ENCODE measurements around the gene PLCH2. TPM values are rescaled to one million over a fixed set of nuclear protein-coding genes. Genes with fewer than 3 reads are reported as not detected.

The PLCH2 gene
- total RNA-seq, 1 donor from 2014 or later: 30.7 TPM

GRCh38 chr1:2502210-2502609 lies 26.1 kb downstream of the PLCH2 start:
- no peak for TF ChIP-seq CTCF (IDR thresholded peaks at IDR 0.05)
- no peak for TF ChIP-seq POLR2A (IDR thresholded peaks at IDR 0.05)
- no peak for TF ChIP-seq POLR2AphosphoS5 (IDR thresholded peaks at IDR 0.05; ENCODE audit: insufficient read depth in 1 of 2, low read depth in 1 of 2)
- no peak for DNase-seq (ENCODE audit: extremely low spot score in 2 of 2)
- Histone ChIP-seq H3K27ac (no peak overlapping the region), H3K27me3 (no peaks in the 10 kb centered on the region), H3K4me3 (no peak overlapping the region), H3K36me3 (no peaks in the 10 kb centered on the region), H3K9me3 (no peaks in the 10 kb centered on the region), H3K4me1 (peaks cover 28% of the 10 kb centered on the region)
- intact Hi-C loops (cut with DNase I): no loop called here

GRCh38 chr1:2502661-2503553 lies 26.8 kb downstream of the PLCH2 start:
- H3K9me3 ChIP-seq: no peaks in the 10 kb centered on the region
- H3K27me3 ChIP-seq: no peaks in the 10 kb centered on the region
- no peak for DNase-seq (ENCODE audit: extremely low spot score in 2 of 2)
- H3K4me3 ChIP-seq: no peak overlapping the region
- peaks cover 28% of the 10 kb centered on the region for H3K4me1 ChIP-seq
- H3K27ac ChIP-seq: no peak overlapping the region
- TF ChIP-seq CTCF (IDR thresholded peaks at IDR 0.05): no peak
- no peak for TF ChIP-seq POLR2A (IDR thresholded peaks at IDR 0.05)
- peak in 1 of 2 donors; percentile 10 for TF ChIP-seq POLR2AphosphoS5 (IDR thresholded peaks at IDR 0.05; ENCODE audit: insufficient read depth in 1 of 2, low read depth in 1 of 2)
- H3K36me3 ChIP-seq: peaks cover 0 to under 1% of the 10 kb centered on the region in 2 donors
- intact Hi-C loops (cut with DNase I): no loop called here

GRCh38 chr1:2503554-2504224 lies 27.6 kb downstream of the PLCH2 start:
- H3K4me3 ChIP-seq: no peak overlapping the region
- H3K27ac ChIP-seq: no peak overlapping the region
- TF ChIP-seq POLR2A (IDR thresholded peaks at IDR 0.05) (no peak), CTCF (IDR thresholded peaks at IDR 0.05) (no peak), POLR2AphosphoS5 (IDR thresholded peaks at IDR 0.05; ENCODE audit: insufficient read depth in 1 of 2, low read depth in 1 of 2) (no peak)
- H3K27me3 ChIP-seq: no peaks in the 10 kb centered on the region
- intact Hi-C loops (cut with DNase I): no loop called here
- no peak for DNase-seq (ENCODE audit: extremely low spot score in 2 of 2)
- H3K4me1 ChIP-seq: peaks cover 28% of the 10 kb centered on the region
- H3K9me3 ChIP-seq: no peaks in the 10 kb centered on the region
- H3K36me3 ChIP-seq: peaks cover 0 to 7% of the 10 kb centered on the region in 2 donors

- Histone ChIP-seq H3K36me3 (peaks cover 0 to 9% of the 10 kb centered on the region in 2 donors), H3K9me3 (no peaks in the 10 kb centered on the region), H3K27me3 (no peaks in the 10 kb centered on the region), H3K4me1 (peaks cover 28% of the 10 kb centered on the region), H3K4me3 (no peak overlapping the region), H3K27ac (no peak overlapping the region)
- DNase-seq (ENCODE audit: extremely low spot score in 2 of 2): no peak
- intact Hi-C loops (cut with DNase I): no loop called here
- TF ChIP-seq POLR2AphosphoS5 (IDR thresholded peaks at IDR 0.05; ENCODE audit: insufficient read depth in 1 of 2, low read depth in 1 of 2): no peak
- no peak for TF ChIP-seq CTCF (IDR thresholded peaks at IDR 0.05)
- TF ChIP-seq POLR2A (IDR thresholded peaks at IDR 0.05): no peak
These were observed 28.3 kb downstream of the PLCH2 start for GRCh38 chr1:2504225-2504948.
